ENCODE measurements around the gene ELMOD3. TPM values are rescaled to one million over a fixed set of nuclear protein-coding genes. Genes with fewer than 3 reads are reported as not detected.
A peak's percentile ranks its signal among the peaks of the same experiment; 100 is the strongest.

The ELMOD3 gene
- total RNA-seq, 4 donors from 2014 or later = 23.4 to 34.5 (median 31.4) TPM

DNA sequence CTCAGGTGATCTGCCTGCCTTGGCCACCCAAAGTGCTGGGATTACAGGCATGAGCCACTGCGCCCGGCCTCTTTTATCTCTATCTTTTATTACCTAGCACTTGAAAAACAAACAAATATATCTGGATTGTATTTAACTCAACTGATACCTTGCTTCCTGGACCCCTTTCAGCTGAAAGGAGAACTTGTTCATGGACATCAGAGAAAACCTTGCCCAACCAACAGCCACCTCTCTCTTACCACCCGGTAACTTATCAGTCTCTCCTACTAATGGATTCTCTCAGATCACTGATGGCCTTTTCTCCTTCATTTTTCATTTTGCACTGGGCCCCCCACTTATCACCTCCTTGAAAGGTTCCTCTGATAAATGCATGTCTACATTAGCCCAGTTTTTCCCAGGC, 7.0 kb upstream of the ELMOD3 start:
- DNase-seq = no peak
- Histone ChIP-seq H3K36me3 (peaks cover 62 to 70% of the 10 kb centered on the region in 2 donors), H3K4me3 (replicated peaks in 1 of 3) (no peak overlapping the region), H3K27me3 (no peaks in the 10 kb centered on the region), H3K9me3 (no peaks in the 10 kb centered on the region), H3K27ac (no peak overlapping the region), H3K4me1 (peaks cover 2 to 11% of the 10 kb centered on the region in 2 donors)
- intact Hi-C loops (cut with DNase I) = no loop called here
- TF ChIP-seq POLR2A (IDR thresholded peaks at IDR 0.05) (no peak), CTCF (IDR thresholded peaks at IDR 0.05) (no peak)
- 90 to 94% methylated on average over 3 of the region's 3 CpGs for WGBS, 2 donors

GRCh38 chr2:85353876-85354285, 688 bp upstream of the ELMOD3 start:
- peaks cover 19 to 22% of the 10 kb centered on the region in 2 donors for H3K36me3 ChIP-seq
- WGBS, 2 donors = 8 to 12% methylated on average over 12 to 15 of the region's 16 CpGs
- H3K4me3 ChIP-seq (replicated peaks in 1 of 3) = peak overlapping the region; percentile 56 to 91 (median 65)
- H3K4me1 ChIP-seq = peaks cover 13 to 35% of the 10 kb centered on the region in 2 donors
- intact Hi-C loops (cut with DNase I) = loop anchor here (5.0 to 10.0 kb wide), 2 partner anchors 61 to 198 kb away; partner anchors contain the start of genes CAPG and SH2D6
- DNase-seq = peak; percentile 90
- no peak for TF ChIP-seq CTCF (IDR thresholded peaks at IDR 0.05)
- TF ChIP-seq POLR2A (IDR thresholded peaks at IDR 0.05) = no peak
- peak overlapping the region; percentile 62 to 89 (median 80) for H3K27ac ChIP-seq
- H3K9me3 ChIP-seq = no peaks in the 10 kb centered on the region
- H3K27me3 ChIP-seq = no peaks in the 10 kb centered on the region

- intact Hi-C loops (cut with DNase I) = loop anchor here (10.0 kb wide), 1 partner anchor 60 kb away; the partner anchor contains the start of genes CAPG and SH2D6
- Histone ChIP-seq H3K9me3 (no peaks in the 10 kb centered on the region), H3K27ac (peak overlapping the region; percentile 77 to 89 (median 80)), H3K27me3 (no peaks in the 10 kb centered on the region), H3K4me1 (peaks cover 13 to 35% of the 10 kb centered on the region in 2 donors), H3K4me3 (replicated peaks in 1 of 3) (peak overlapping the region; percentile 65 to 96 (median 91)), H3K36me3 (peaks cover 8 to 10% of the 10 kb centered on the region in 2 donors)
- WGBS, 2 donors = 3 to 6% methylated on average over 8 to 10 of the region's 10 CpGs
- DNase-seq = no peak
- no peak for TF ChIP-seq POLR2A (IDR thresholded peaks at IDR 0.05)
- no peak for TF ChIP-seq CTCF (IDR thresholded peaks at IDR 0.05)
Measured at GRCh38 chr2:85355073-85355410, 473 bp downstream of the ELMOD3 start.

GRCh38 chr2:85355521-85355920, 952 bp downstream of the ELMOD3 start:
- no peak for TF ChIP-seq CTCF (IDR thresholded peaks at IDR 0.05)
- no peak for TF ChIP-seq POLR2A (IDR thresholded peaks at IDR 0.05)
- Histone ChIP-seq H3K36me3 (peaks cover 4 to 5% of the 10 kb centered on the region in 2 donors), H3K4me3 (replicated peaks in 1 of 3) (peak overlapping the region in 1 of 3 donors; percentile 65), H3K27ac (no peak overlapping the region), H3K27me3 (no peaks in the 10 kb centered on the region), H3K9me3 (no peaks in the 10 kb centered on the region), H3K4me1 (peaks cover 13 to 35% of the 10 kb centered on the region in 2 donors)
- peak; percentile 13 to 20 for DNase-seq
- intact Hi-C loops (cut with DNase I) = loop anchor here (10.0 kb wide), 1 partner anchor 59 kb away; the partner anchor contains the start of genes CAPG and SH2D6
- 62 to 70% methylated on average over 3 of the region's 3 CpGs for WGBS, 2 donors

GRCh38 chr2:85356186-85356585, 1.6 kb downstream of the ELMOD3 start:
- no peak overlapping the region for H3K27ac ChIP-seq
- H3K27me3 ChIP-seq = no peaks in the 10 kb centered on the region
- no peak overlapping the region for H3K4me3 ChIP-seq (replicated peaks in 1 of 3)
- TF ChIP-seq CTCF (IDR thresholded peaks at IDR 0.05) (no peak), POLR2A (IDR thresholded peaks at IDR 0.05) (no peak)
- no peak for DNase-seq
- no peaks in the 10 kb centered on the region for H3K9me3 ChIP-seq
- intact Hi-C loops (cut with DNase I) = loop anchor here (10.0 kb wide), 1 partner anchor 59 kb away; the partner anchor contains the start of genes CAPG and SH2D6
- no peaks in the 10 kb centered on the region for H3K36me3 ChIP-seq
- 88 to 94% methylated on average over 2 of the region's 2 CpGs for WGBS, 2 donors
- peaks cover 13 to 35% of the 10 kb centered on the region in 2 donors for H3K4me1 ChIP-seq
